OCI-LY7 (cell line): ENCODE measurements around the gene GPC3.

Experiments used
- CTCF ChIP-seq: fragments of 200-600 bp; sonication (generic); conservative IDR thresholded peaks from 2 replicates; pipeline ENCODE4 v1.5.1; 2014; ENCODE audit warnings: mild to moderate bottlenecking, antibody characterized with exemption, low read length, moderate library complexity, mixed read lengths
- EZH2phosphoT487 ChIP-seq: fragments of 200-600 bp; sonication (generic); IDR thresholded peaks from 2 replicates; pipeline ENCODE4 v1.6.1; 2018; ENCODE audit warnings: low read depth, borderline replicate concordance, mild to moderate bottlenecking, mixed run types, antibody characterized with exemption, low read length, moderate library complexity, mixed read lengths

- TF ChIP-seq CTCF (no peak), EZH2phosphoT487 (no peak)
Measured at GRCh38 chrX:134013092-134013497, 27.7 kb upstream of the GPC3 start.
